ENCODE measurements around the gene CYP26B1. TPM values are rescaled to one million over a fixed set of nuclear protein-coding genes. Genes with fewer than 3 reads are reported as not detected.

Gene CYP26B1
- total RNA-seq, 1 experiment from 2014 or later: 0.20 TPM

DNA sequence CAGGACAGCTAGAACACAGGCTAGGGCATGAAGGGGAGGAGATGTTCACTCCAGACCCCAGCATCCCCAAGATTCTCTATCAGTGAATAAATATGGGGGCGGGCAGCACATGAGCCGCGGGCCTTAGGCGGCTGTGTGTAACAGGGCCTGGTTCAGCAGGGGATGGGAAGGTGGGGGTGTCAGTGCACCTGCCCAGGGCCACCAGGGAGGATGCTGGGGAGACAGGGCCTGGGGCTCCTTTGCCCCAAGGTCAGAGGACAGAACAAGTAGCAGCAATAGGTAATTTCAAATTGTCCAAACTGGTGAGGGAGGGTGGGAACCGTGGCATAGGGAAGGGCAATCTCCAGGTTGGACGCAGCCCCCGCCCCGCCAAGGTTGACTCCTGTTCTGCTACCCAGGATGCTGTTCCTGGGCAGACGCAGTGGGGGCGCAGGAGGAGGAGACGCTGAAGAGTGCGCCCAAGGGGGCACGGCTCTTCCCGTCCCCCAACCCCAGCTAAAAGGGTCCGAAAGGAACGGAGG is 16.2 kb downstream of the CYP26B1 start:
- Histone ChIP-seq H4K91ac (ENCODE audit: insufficient read length, low read depth, low read length) (no peak overlapping the region), H2BK15ac (ENCODE audit: low read depth, low read length) (no peak overlapping the region), H3K23me2 (ENCODE audit: insufficient read length, low read depth, low read length, poor library complexity, severe bottlenecking) (no peaks in the 10 kb centered on the region), H4K5ac (ENCODE audit: insufficient read length, low read depth, low read length) (no peak overlapping the region), H2BK12ac (ENCODE audit: insufficient read length, low read depth, low read length) (no peak overlapping the region), H3K56ac (ENCODE audit: insufficient read length, low read depth, low read length) (no peak overlapping the region), H2AFZ (ENCODE audit: low read length) (no peak overlapping the region), H3K14ac (ENCODE audit: insufficient read depth, low read length) (no peak overlapping the region), H3K4ac (ENCODE audit: low read depth, low read length) (no peak overlapping the region), H2AK5ac (ENCODE audit: insufficient read length, low read length) (no peak overlapping the region), H3K27me3 (ENCODE audit: insufficient read depth, low read length) (no peaks in the 10 kb centered on the region), H3K9ac (ENCODE audit: extremely low read depth, insufficient read length, low read length) (no peak overlapping the region), H3K79me2 (ENCODE audit: insufficient read depth, low read length) (no peaks in the 10 kb centered on the region), H3K23ac (ENCODE audit: insufficient read length, low read depth, low read length) (no peak overlapping the region), H4K20me1 (ENCODE audit: control insufficient read depth, insufficient read depth, insufficient read length) (no peaks in the 10 kb centered on the region), H2BK120ac (ENCODE audit: low read depth, low read length, poor library complexity, severe bottlenecking) (no peak overlapping the region), H3K27ac (ENCODE audit: insufficient read length, low read depth, low read length) (no peak overlapping the region), H3K4me1 (ENCODE audit: insufficient read depth, low read length) (no peaks in the 10 kb centered on the region; the same call in 1 of the 2 replicates), H3K18ac (ENCODE audit: insufficient read length, low read depth, low read length) (no peak overlapping the region), H2BK5ac (ENCODE audit: insufficient read length, low read length) (no peak overlapping the region), H2BK20ac (ENCODE audit: low read depth, low read length, poor library complexity, severe bottlenecking) (no peak overlapping the region), H4K8ac (replicated peaks; ENCODE audit: insufficient read length, low read depth, low read length) (no peak overlapping the region), H3T11ph (ENCODE audit: low read length) (no peak overlapping the region), H3K79me1 (ENCODE audit: insufficient read depth, low read depth, low read length, poor library complexity, severe bottlenecking) (no peaks in the 10 kb centered on the region), H3K9me3 (ENCODE audit: control insufficient read depth, low read depth, low read length) (no peaks in the 10 kb centered on the region), H3K4me2 (ENCODE audit: insufficient read depth, insufficient read length, low read length) (no peak overlapping the region)
- Mint-ChIP-seq H3K27ac (no peak overlapping the region), H3K27me3 (ENCODE audit: low read depth) (peaks cover 10% of the 10 kb centered on the region), H3K36me3 (ENCODE audit: insufficient read depth in 1 of 3, low read depth in 3 of 3) (no peaks in the 10 kb centered on the region), H3K4me3 (no peak overlapping the region), H3K9me3 (no peaks in the 10 kb centered on the region; a peak in 2 of 5 replicates), H3K4me1 (peaks cover 20 to 29% of the 10 kb centered on the region in 2 experiments)
- WGBS (ENCODE audit: extremely low coverage, insufficient read length, low lambda C conversion rate): no CpG with 5 or more reads among the region's 16 CpGs
- peak; percentile 18 for DNase-seq
- TF ChIP-seq, protein P1, sequence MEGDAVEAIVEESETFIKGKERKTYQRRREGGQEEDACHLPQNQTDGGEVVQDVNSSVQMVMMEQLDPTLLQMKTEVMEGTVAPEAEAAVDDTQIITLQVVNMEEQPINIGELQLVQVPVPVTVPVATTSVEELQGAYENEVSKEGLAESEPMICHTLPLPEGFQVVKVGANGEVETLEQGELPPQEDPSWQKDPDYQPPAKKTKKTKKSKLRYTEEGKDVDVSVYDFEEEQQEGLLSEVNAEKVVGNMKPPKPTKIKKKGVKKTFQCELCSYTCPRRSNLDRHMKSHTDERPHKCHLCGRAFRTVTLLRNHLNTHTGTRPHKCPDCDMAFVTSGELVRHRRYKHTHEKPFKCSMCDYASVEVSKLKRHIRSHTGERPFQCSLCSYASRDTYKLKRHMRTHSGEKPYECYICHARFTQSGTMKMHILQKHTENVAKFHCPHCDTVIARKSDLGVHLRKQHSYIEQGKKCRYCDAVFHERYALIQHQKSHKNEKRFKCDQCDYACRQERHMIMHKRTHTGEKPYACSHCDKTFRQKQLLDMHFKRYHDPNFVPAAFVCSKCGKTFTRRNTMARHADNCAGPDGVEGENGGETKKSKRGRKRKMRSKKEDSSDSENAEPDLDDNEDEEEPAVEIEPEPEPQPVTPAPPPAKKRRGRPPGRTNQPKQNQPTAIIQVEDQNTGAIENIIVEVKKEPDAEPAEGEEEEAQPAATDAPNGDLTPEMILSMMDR (conservative IDR thresholded peaks at IDR 0.05): no peak
